ENCODE results near the gene SH3PXD2A.

The SH3PXD2A gene

GRCh38 chr10:103832806-103833205 lies 22.6 kb downstream of the SH3PXD2A start:
- no peak overlapping the region for H3K4me3 ChIP-seq (ENCODE audit: control insufficient read depth, low read depth, low read length)
- no peak for TF ChIP-seq CTCF (conservative IDR thresholded peaks at IDR 0.05; ENCODE audit: control insufficient read depth, insufficient read depth, low read depth, low read length)
- DNase-seq (ENCODE audit: low read depth), result no peak

- H3K4me3 ChIP-seq (ENCODE audit: control insufficient read depth, low read depth, low read length), result no peak overlapping the region
- no peak for TF ChIP-seq CTCF (conservative IDR thresholded peaks at IDR 0.05; ENCODE audit: control insufficient read depth, insufficient read depth, low read depth, low read length)
- DNase-seq (ENCODE audit: low read depth), result no peak
Measured at GRCh38 chr10:103829838-103830465, 25.4 kb downstream of the SH3PXD2A start.

- no peak overlapping the region for H3K4me3 ChIP-seq (ENCODE audit: control insufficient read depth, low read depth, low read length)
- TF ChIP-seq CTCF (conservative IDR thresholded peaks at IDR 0.05; ENCODE audit: control insufficient read depth, insufficient read depth, low read depth, low read length), result no peak
- DNase-seq (ENCODE audit: low read depth), result no peak
Measured at GRCh38 chr10:103829278-103829677, 26.1 kb downstream of the SH3PXD2A start.

GRCh38 chr10:103828587-103829197 lies 26.7 kb downstream of the SH3PXD2A start:
- H3K4me3 ChIP-seq (ENCODE audit: control insufficient read depth, low read depth, low read length), result no peak overlapping the region
- no peak for TF ChIP-seq CTCF (conservative IDR thresholded peaks at IDR 0.05; ENCODE audit: control insufficient read depth, insufficient read depth, low read depth, low read length)
- no peak for DNase-seq (ENCODE audit: low read depth)

- TF ChIP-seq CTCF (conservative IDR thresholded peaks at IDR 0.05; ENCODE audit: control insufficient read depth, insufficient read depth, low read depth, low read length), result no peak
- no peak overlapping the region for H3K4me3 ChIP-seq (ENCODE audit: control insufficient read depth, low read depth, low read length)
- no peak for DNase-seq (ENCODE audit: low read depth)
Measured at GRCh38 chr10:103828107-103828506, 27.3 kb downstream of the SH3PXD2A start.

GRCh38 chr10:103826885-103827284 lies 28.5 kb downstream of the SH3PXD2A start:
- no peak for DNase-seq (ENCODE audit: low read depth)

More at GRCh38 chr10:103826885-103827284, 28.5 kb downstream of the SH3PXD2A start:
- H3K4me3 ChIP-seq (ENCODE audit: control insufficient read depth, low read depth, low read length), result no peak overlapping the region
- no peak for TF ChIP-seq CTCF (conservative IDR thresholded peaks at IDR 0.05; ENCODE audit: control insufficient read depth, insufficient read depth, low read depth, low read length)
